IMR-90 (cell line): Measurements from ENCODE around the gene NEDD1. TPM values are rescaled to one million over a fixed set of nuclear protein-coding genes. Genes with fewer than 3 reads are reported as not detected.

Source experiments
- ATAC-seq: fragments of 200-7000 bp; cut with Tn5 transposase; 2 replicates; pipeline ENCODE4 v1.9.1; 2020; ENCODE audit warnings: low read depth, mild to moderate bottlenecking, moderate library complexity
- BruUV-seq: library from RNA; stranded (reverse); fragments of 400-500 nt; replicated peaks from 2 replicates; lab custom pipeline; 2021; lab: Mats Ljungman, UMichigan
- CTCF ChIA-PET: fragments of 300-600 bp; formaldehyde crosslinking; extraction: SDS; loops from one replicate; lab custom pipeline; 2021; ENCODE audit warnings: antibody characterized with exemption; lab: Yijun Ruan, JAX
- POLR2A ChIA-PET: fragments of 300-600 bp; sonication (Branson Sonifier 250); formaldehyde crosslinking; loops from one replicate; lab custom pipeline; 2022; ENCODE audit warnings: antibody characterized with exemption; ENCODE audit not compliant: unreplicated experiment; lab: Charles Lee
- DNase-seq: peaks from one replicate; pipeline ENCODE4 v3.0.0; 2013
- H2AFZ ChIP-seq: replicated peaks from 2 replicates; pipeline ENCODE3; 2013; ENCODE audit warnings: low read length, mild to moderate bottlenecking; ENCODE audit not compliant: poor library complexity
- H2AK5ac ChIP-seq: 2 replicates; pipeline ENCODE4 v1.6.1; 2013; ENCODE audit warnings: low read depth, low read length, inconsistent platforms
- H2AK9ac ChIP-seq: replicated peaks from 2 replicates; pipeline ENCODE3; 2013; ENCODE audit warnings: mild to moderate bottlenecking, low read depth, low read length, moderate library complexity; ENCODE audit not compliant: poor library complexity
- H2BK120ac ChIP-seq: 2 replicates; pipeline ENCODE4 v1.6.1; 2013; ENCODE audit warnings: low read depth, low read length, inconsistent platforms
- H2BK15ac ChIP-seq: 3 replicates; pipeline ENCODE4 v1.6.1; 2013; ENCODE audit warnings: low read depth, low read length, inconsistent platforms
- H2BK20ac ChIP-seq: 2 replicates; pipeline ENCODE4 v1.6.1; 2013; ENCODE audit warnings: low read depth, mild to moderate bottlenecking, inconsistent platforms, low read length, moderate library complexity
- H2BK5ac ChIP-seq: 2 replicates; pipeline ENCODE4 v1.6.1; 2013; ENCODE audit warnings: mild to moderate bottlenecking, low read depth, low read length, inconsistent platforms; ENCODE audit not compliant: poor library complexity, severe bottlenecking
- H3K14ac ChIP-seq: replicated peaks from 2 replicates; pipeline ENCODE4 v1.6.1; 2013; ENCODE audit warnings: low read depth, low read length, inconsistent platforms
- H3K18ac ChIP-seq: 2 replicates; pipeline ENCODE4 v1.6.1; 2013; ENCODE audit warnings: low read depth, low read length, control low read depth
- H3K23ac ChIP-seq: 2 replicates; pipeline ENCODE4 v1.6.1; 2013; ENCODE audit warnings: low read depth, low read length, inconsistent platforms
- H3K27ac ChIP-seq: 2 replicates; pipeline ENCODE4 v1.5.1; 2013; ENCODE audit warnings: mild to moderate bottlenecking, control low read depth, low read length; ENCODE audit not compliant: insufficient read depth
- H3K27me3 ChIP-seq: 2 replicates; pipeline ENCODE4 v1.6.1; 2013; ENCODE audit warnings: low read length; ENCODE audit not compliant: control insufficient read depth, insufficient read depth
- H3K36me3 ChIP-seq: 2 replicates; pipeline ENCODE4 v1.6.1; 2013; ENCODE audit warnings: low read length, mixed read lengths; ENCODE audit not compliant: control insufficient read depth, insufficient read depth
- H3K4ac ChIP-seq: 2 replicates; pipeline ENCODE4 v1.6.1; 2013; ENCODE audit warnings: low read depth, low read length, inconsistent platforms
- H3K4me1 ChIP-seq: 2 replicates; pipeline ENCODE4 v1.6.1; 2013; ENCODE audit warnings: low read length, mixed read lengths; ENCODE audit not compliant: control insufficient read depth, insufficient read depth
- H3K4me2 ChIP-seq: 2 replicates; pipeline ENCODE4 v1.6.1; 2013; ENCODE audit warnings: low read depth, mild to moderate bottlenecking, control low read depth, low read length, moderate library complexity
- H3K4me3 ChIP-seq: 2 replicates; pipeline ENCODE4 v1.5.1; 2013; ENCODE audit warnings: low read depth, mild to moderate bottlenecking, control low read depth, low read length, moderate library complexity; ENCODE audit not compliant: insufficient read depth
- H3K56ac ChIP-seq: 2 replicates; pipeline ENCODE4 v1.6.1; 2013; ENCODE audit warnings: low read length, inconsistent platforms; ENCODE audit not compliant: insufficient read depth; ENCODE audit errors: extremely low read depth
- H3K79me1 ChIP-seq, 2 experiments: 2 replicates each; pipeline ENCODE4 v1.6.1; 2013; ENCODE audit warnings: low read length in 2 of 2, inconsistent platforms in 1 of 2, low read depth in 1 of 2
- H3K9ac ChIP-seq: 2 replicates; pipeline ENCODE4 v1.6.1; 2013; ENCODE audit warnings: low read depth, low read length, control low read depth
- H3K9me1 ChIP-seq: 2 replicates; pipeline ENCODE4 v1.6.1; 2013; ENCODE audit warnings: low read length, inconsistent platforms; ENCODE audit not compliant: insufficient read depth
- H3K9me3 ChIP-seq: 2 replicates; pipeline ENCODE4 v1.6.1; 2013; ENCODE audit warnings: low read length; ENCODE audit not compliant: control insufficient read depth, insufficient read depth
- H4K20me1 ChIP-seq: 2 replicates; pipeline ENCODE4 v1.6.1; 2013; ENCODE audit warnings: low read length, inconsistent platforms; ENCODE audit not compliant: insufficient read depth
- H4K5ac ChIP-seq: 2 replicates; pipeline ENCODE4 v1.6.1; 2013; ENCODE audit warnings: mild to moderate bottlenecking, low read depth, low read length, control low read depth
- H4K8ac ChIP-seq, 2 experiments: 2 replicates each; pipeline ENCODE4 v1.6.1; 2013; ENCODE audit warnings: low read depth in 2 of 2, low read length in 2 of 2, control low read depth in 1 of 2, inconsistent platforms in 1 of 2
- H4K91ac ChIP-seq: 2 replicates; pipeline ENCODE4 v1.6.1; 2013; ENCODE audit warnings: low read depth, low read length, inconsistent platforms; ENCODE audit not compliant: insufficient read depth
- MAZ ChIP-seq: IDR thresholded peaks from 2 replicates; pipeline ENCODE4 v1.6.1; 2012; ENCODE audit warnings: low read depth, mild to moderate bottlenecking, low read length, improper control_type of control experiment, moderate library complexity, borderline replicate concordance
- NFE2L2 ChIP-seq: fragments of 150-350 bp; IDR thresholded peaks from 2 replicates; pipeline ENCODE4 v1.6.1; 2016; ENCODE audit warnings: low read depth, mild to moderate bottlenecking, low read length
- POLR2A ChIP-seq: IDR thresholded peaks from 2 replicates; pipeline ENCODE4 v1.6.1; 2012; ENCODE audit warnings: mild to moderate bottlenecking, low read depth, low read length
- RFX5 ChIP-seq: IDR thresholded peaks from 2 replicates; pipeline ENCODE4 v1.8.0; 2012; ENCODE audit warnings: low read depth, mild to moderate bottlenecking, low read length, moderate library complexity
- SMC3 ChIP-seq: fragments of 150-350 bp; IDR thresholded peaks from 2 replicates; pipeline ENCODE4 v1.6.1; 2016; ENCODE audit warnings: low read depth, mild to moderate bottlenecking, antibody characterized with exemption, low read length, moderate library complexity
- WGBS, 2 experiments: methylation state at CpG; one replicate each; pipeline versions ENCODE4 v1.1.5 to v1.1.7; 2013; ENCODE audit warnings: missing lambda C conversion rate in 2 of 2; ENCODE audit not compliant: insufficient read length in 1 of 2; ENCODE audit errors: extremely low coverage in 2 of 2; 5-methylcytosine and 5-hydroxymethylcytosine counted together
- dilution Hi-C: fragments of 300-500 bp; cut with HindIII; formaldehyde crosslinking; loops from one replicate; pipeline ENCODE4 v1.14.3; 2018; ENCODE audit warnings: low sequenced_read_pairs; ENCODE audit not compliant: unreplicated experiment
- in situ Hi-C: fragments of 300-500 bp; cut with MboI; formaldehyde crosslinking; loops from 3 replicates; pipeline ENCODE4 v1.14.3; 2019; ENCODE audit warnings: low sequenced_read_pairs, inconsistent platforms, mixed read lengths
- intact Hi-C: fragments of 100-400 bp; cut with micrococcal nuclease; formaldehyde crosslinking; loops from 2 replicates; pipeline ENCODE4 v1.10.0; 2022
- polyA plus RNA-seq, 3 experiments: library from polyadenylated mRNA; depleted of rRNA; stranded (reverse); fragments of >200 nt; gene quantifications; 2 replicates each; pipeline ENCODE4 v1.2.3, GENCODE V29; 2012; ENCODE audit warnings: low replicate concordance in 1 of 3
- total RNA-seq: library from RNA; depleted of rRNA; stranded (reverse); fragments of >200 nt; gene quantifications from 2 replicates; pipeline ENCODE4 v1.2.3, GENCODE V29; 2012
- TF ChIP-seq, protein P1 (sequence below): conservative IDR thresholded peaks from 2 replicates; pipeline ENCODE4 v1.5.1; 2012; ENCODE audit warnings: mild to moderate bottlenecking, low read depth, low read length, improper control_type of control experiment
- TF ChIP-seq, protein P2 (sequence below): fragments of 150-350 bp; IDR thresholded peaks from 2 replicates; pipeline ENCODE4 v1.6.1; 2017; ENCODE audit warnings: mild to moderate bottlenecking, antibody characterized with exemption, low read length, low read depth

The NEDD1 gene
- total and polyA plus RNA-seq, 2 of the 4 experiments (the other 2 are of a cell fraction) = 10.0 to 48.0 TPM

DNA sequence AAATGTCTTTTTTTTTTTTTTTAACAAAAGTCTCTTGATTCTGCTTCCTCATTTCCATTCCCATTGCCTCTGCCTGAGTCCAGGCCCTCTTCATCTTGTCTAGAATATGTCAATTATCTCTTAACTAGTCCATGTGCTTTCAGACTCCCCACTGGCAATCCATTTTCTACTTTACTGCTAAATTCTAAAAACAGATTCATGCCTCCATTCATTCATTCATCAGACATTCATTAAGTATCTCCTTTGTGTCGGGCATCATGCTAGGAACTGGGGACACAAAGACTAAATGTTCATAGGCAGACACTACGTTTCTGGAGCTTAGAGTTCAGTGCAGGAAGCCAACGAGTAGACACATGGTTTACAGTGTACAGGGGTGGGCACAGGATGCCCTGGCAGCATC lies 9.6 kb upstream of the NEDD1 start:
- H2BK120ac ChIP-seq = no peak overlapping the region
- POLR2A ChIA-PET = no interaction called here

More for the DNA sequence above, 9.6 kb upstream of the NEDD1 start:
- H3K4ac ChIP-seq = no peak overlapping the region
- no peak overlapping the region for H2AK9ac ChIP-seq
- no peak overlapping the region for H2AFZ ChIP-seq
- BruUV-seq = no TSS peak
- ATAC-seq = no peak
- CTCF ChIA-PET = no interaction called here
- no peak overlapping the region for H3K14ac ChIP-seq
- H3K9me3 ChIP-seq = no peaks in the 10 kb centered on the region
- H3K18ac ChIP-seq = no peak overlapping the region
- no peak overlapping the region for H3K27ac ChIP-seq
- in situ Hi-C loops = no loop called here
- H3K9ac ChIP-seq = no peak overlapping the region
- dilution Hi-C loops = no loop called here
- H3K56ac ChIP-seq = no peak overlapping the region
- no peaks in the 10 kb centered on the region for H3K79me1 ChIP-seq
- peaks cover 10% of the 10 kb centered on the region for H3K27me3 ChIP-seq
- no peak for DNase-seq
- 25% methylated on average over 2 of the region's 3 CpGs; no CpG with 5 or more reads in 1 of the 2 experiments for WGBS, 2 experiments
- H4K8ac ChIP-seq = no peak overlapping the region
- H2BK5ac ChIP-seq = no peak overlapping the region
- no peaks in the 10 kb centered on the region for H3K36me3 ChIP-seq
- no peak overlapping the region for H2BK15ac ChIP-seq
- no peaks in the 10 kb centered on the region for H4K20me1 ChIP-seq
- intact Hi-C loops = loop anchor here (5.0 kb wide), 1 partner anchor 485 kb away; no protein-coding TSS in a partner anchor
- no peaks in the 10 kb centered on the region for H3K4me1 ChIP-seq
- H4K5ac ChIP-seq = no peak overlapping the region
- H2BK20ac ChIP-seq = no peak overlapping the region
- H3K23ac ChIP-seq = no peak overlapping the region
- TF ChIP-seq SMC3 (no peak), RFX5 (no peak), POLR2A (no peak), NFE2L2 (no peak), MAZ (no peak)
- TF ChIP-seq, protein P1, sequence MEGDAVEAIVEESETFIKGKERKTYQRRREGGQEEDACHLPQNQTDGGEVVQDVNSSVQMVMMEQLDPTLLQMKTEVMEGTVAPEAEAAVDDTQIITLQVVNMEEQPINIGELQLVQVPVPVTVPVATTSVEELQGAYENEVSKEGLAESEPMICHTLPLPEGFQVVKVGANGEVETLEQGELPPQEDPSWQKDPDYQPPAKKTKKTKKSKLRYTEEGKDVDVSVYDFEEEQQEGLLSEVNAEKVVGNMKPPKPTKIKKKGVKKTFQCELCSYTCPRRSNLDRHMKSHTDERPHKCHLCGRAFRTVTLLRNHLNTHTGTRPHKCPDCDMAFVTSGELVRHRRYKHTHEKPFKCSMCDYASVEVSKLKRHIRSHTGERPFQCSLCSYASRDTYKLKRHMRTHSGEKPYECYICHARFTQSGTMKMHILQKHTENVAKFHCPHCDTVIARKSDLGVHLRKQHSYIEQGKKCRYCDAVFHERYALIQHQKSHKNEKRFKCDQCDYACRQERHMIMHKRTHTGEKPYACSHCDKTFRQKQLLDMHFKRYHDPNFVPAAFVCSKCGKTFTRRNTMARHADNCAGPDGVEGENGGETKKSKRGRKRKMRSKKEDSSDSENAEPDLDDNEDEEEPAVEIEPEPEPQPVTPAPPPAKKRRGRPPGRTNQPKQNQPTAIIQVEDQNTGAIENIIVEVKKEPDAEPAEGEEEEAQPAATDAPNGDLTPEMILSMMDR = no peak
- TF ChIP-seq, protein P2, sequence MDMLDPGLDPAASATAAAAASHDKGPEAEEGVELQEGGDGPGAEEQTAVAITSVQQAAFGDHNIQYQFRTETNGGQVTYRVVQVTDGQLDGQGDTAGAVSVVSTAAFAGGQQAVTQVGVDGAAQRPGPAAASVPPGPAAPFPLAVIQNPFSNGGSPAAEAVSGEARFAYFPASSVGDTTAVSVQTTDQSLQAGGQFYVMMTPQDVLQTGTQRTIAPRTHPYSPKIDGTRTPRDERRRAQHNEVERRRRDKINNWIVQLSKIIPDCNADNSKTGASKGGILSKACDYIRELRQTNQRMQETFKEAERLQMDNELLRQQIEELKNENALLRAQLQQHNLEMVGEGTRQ = no peak
- no peak overlapping the region for H2AK5ac ChIP-seq
- no peak overlapping the region for H3K4me2 ChIP-seq
- H4K91ac ChIP-seq = no peak overlapping the region
- H3K4me3 ChIP-seq = no peak overlapping the region
- no peaks in the 10 kb centered on the region for H3K9me1 ChIP-seq
